PC-9 (cell line): ENCODE results near the gene GPRIN3. TPM values are rescaled to one million over a fixed set of nuclear protein-coding genes. Genes with fewer than 3 reads are reported as not detected.

Experiments used
- BruUV-seq: library from RNA; stranded (reverse); fragments of 400-500 nt; replicated peaks from 2 replicates; lab custom pipeline; 2021; lab: Mats Ljungman, UMichigan
- CTCF ChIA-PET: fragments of 300-600 bp; sonication (Branson Sonifier 250); formaldehyde crosslinking; loops from one replicate; lab custom pipeline; 2022; ENCODE audit warnings: antibody characterized with exemption; lab: Charles Lee
- POLR2A ChIA-PET: fragments of 300-600 bp; sonication (Branson Sonifier 250); formaldehyde crosslinking; loops from one replicate; lab custom pipeline; 2022; ENCODE audit warnings: antibody characterized with exemption; ENCODE audit not compliant: unreplicated experiment; lab: Charles Lee
- DNase-seq, 2 experiments: peaks; one replicate each; pipeline versions ENCODE4 v3.0.0 to v3.0.0-alpha.2; 2015 to 2022; ENCODE audit warnings: mixed read lengths in 1 of 2
- H2AFZ ChIP-seq: fragments of 200-600 bp; sonication (generic); 2 replicates; pipeline ENCODE4 v1.8.1; 2017; ENCODE audit warnings: antibody characterized with exemption
- H3F3A ChIP-seq: fragments of 200-600 bp; sonication (generic); 2 replicates; pipeline ENCODE4 v1.8.1; 2017; ENCODE audit warnings: antibody characterized with exemption, mild to moderate bottlenecking, low read depth; ENCODE audit not compliant: insufficient read depth
- H3K27ac ChIP-seq: fragments of 200-600 bp; sonication (generic); 2 replicates; pipeline ENCODE4 v1.6.1; 2016; ENCODE audit warnings: mixed run types
- H3K27me3 ChIP-seq: fragments of 200-600 bp; sonication (generic); 2 replicates; pipeline ENCODE4 v1.6.1; 2016; ENCODE audit warnings: low read depth, mixed run types; ENCODE audit not compliant: insufficient read depth
- H3K36me3 ChIP-seq: fragments of 200-600 bp; sonication (generic); 2 replicates; pipeline ENCODE4 v1.6.1; 2016; ENCODE audit warnings: low read depth, mixed run types
- H3K4me1 ChIP-seq: fragments of 200-600 bp; sonication (generic); replicated peaks from 2 replicates; pipeline ENCODE4 v1.6.1; 2016; ENCODE audit warnings: mixed run types; ENCODE audit not compliant: insufficient read depth
- H3K4me2 ChIP-seq: fragments of 200-600 bp; sonication (generic); 2 replicates; pipeline ENCODE4 v1.6.1; 2017; ENCODE audit warnings: mixed run types
- H3K4me3 ChIP-seq: fragments of 200-600 bp; sonication (generic); 2 replicates; pipeline ENCODE4 v1.6.1; 2016; ENCODE audit warnings: mixed run types
- H3K79me2 ChIP-seq: fragments of 200-600 bp; sonication (generic); 2 replicates; pipeline ENCODE4 v1.6.1; 2017; ENCODE audit warnings: low read depth, mixed run types
- H3K9me2 ChIP-seq: fragments of 200-600 bp; sonication (generic); 2 replicates; pipeline ENCODE4 v1.8.1; 2017; ENCODE audit warnings: mild to moderate bottlenecking; ENCODE audit not compliant: insufficient read depth
- H3K9me3 ChIP-seq: fragments of 200-600 bp; sonication (generic); 2 replicates; pipeline ENCODE4 v1.8.1; 2016; ENCODE audit warnings: low read depth; ENCODE audit not compliant: insufficient read depth
- H4K20me1 ChIP-seq: fragments of 200-600 bp; sonication (generic); 2 replicates; pipeline ENCODE4 v1.8.1; 2017; ENCODE audit not compliant: insufficient read depth
- CTCF ChIP-seq: fragments of 200-600 bp; sonication (generic); conservative IDR thresholded peaks from 2 replicates; pipeline ENCODE4 v1.6.1; 2017; ENCODE audit warnings: mixed run types, antibody characterized with exemption, mild to moderate bottlenecking, moderate library complexity
- EZH2 ChIP-seq: fragments of 200-600 bp; sonication (generic); IDR thresholded peaks from 2 replicates; pipeline ENCODE4 v1.8.0; 2017; ENCODE audit warnings: antibody characterized with exemption, low read depth
- intact Hi-C: fragments of 100-400 bp; cut with micrococcal nuclease; formaldehyde crosslinking; loops from one replicate; pipeline ENCODE4 v1.10.0; 2022; ENCODE audit not compliant: unreplicated experiment
- total RNA-seq: library from RNA; stranded (reverse); gene quantifications from 2 replicates; pipeline ENCODE4 v1.2.3, GENCODE V29; 2021

Gene GPRIN3
- total RNA-seq, 1 experiment from 2014 or later: 0.02 TPM

GRCh38 chr4:89296399-89296798 lies 11.2 kb downstream of the GPRIN3 start:
- Histone ChIP-seq H3K27ac (no peak overlapping the region), H3K4me2 (no peak overlapping the region), H3K36me3 (no peaks in the 10 kb centered on the region), H3K79me2 (no peaks in the 10 kb centered on the region), H3K27me3 (no peaks in the 10 kb centered on the region), H2AFZ (no peak overlapping the region), H3K4me1 (no peaks in the 10 kb centered on the region), H3F3A (no peaks in the 10 kb centered on the region), H3K9me3 (no peaks in the 10 kb centered on the region), H4K20me1 (no peaks in the 10 kb centered on the region), H3K4me3 (no peak overlapping the region), H3K9me2 (no peaks in the 10 kb centered on the region)
- intact Hi-C loops: no loop called here
- ChIA-PET CTCF (no interaction called here), POLR2A (no interaction called here)
- no peak for TF ChIP-seq CTCF
- TF ChIP-seq EZH2: no peak
- DNase-seq: no peak
- BruUV-seq: no TSS peak

GRCh38 chr4:89295415-89295927 lies 12.1 kb downstream of the GPRIN3 start:
- Histone ChIP-seq H3K4me2 (no peak overlapping the region), H2AFZ (no peak overlapping the region), H3K27ac (no peak overlapping the region), H3K79me2 (no peaks in the 10 kb centered on the region), H3K27me3 (no peaks in the 10 kb centered on the region), H3K36me3 (no peaks in the 10 kb centered on the region), H3K9me2 (no peaks in the 10 kb centered on the region), H4K20me1 (no peaks in the 10 kb centered on the region), H3F3A (no peaks in the 10 kb centered on the region), H3K4me1 (no peaks in the 10 kb centered on the region), H3K9me3 (no peaks in the 10 kb centered on the region), H3K4me3 (no peak overlapping the region)
- no TSS peak for BruUV-seq
- TF ChIP-seq CTCF: no peak
- TF ChIP-seq EZH2: no peak
- intact Hi-C loops: no loop called here
- ChIA-PET POLR2A (no interaction called here), CTCF (no interaction called here)
- no peak for DNase-seq

- H3K4me2 ChIP-seq: no peak overlapping the region
- no peaks in the 10 kb centered on the region for H3K9me2 ChIP-seq
- no peak overlapping the region for H2AFZ ChIP-seq
- BruUV-seq: no TSS peak
- intact Hi-C loops: no loop called here
- no peaks in the 10 kb centered on the region for H3K4me1 ChIP-seq
- ChIA-PET CTCF (no interaction called here), POLR2A (no interaction called here)
- TF ChIP-seq CTCF (no peak), EZH2 (no peak)
- no peaks in the 10 kb centered on the region for H3K27me3 ChIP-seq
- H3K9me3 ChIP-seq: no peaks in the 10 kb centered on the region
- H3K36me3 ChIP-seq: no peaks in the 10 kb centered on the region
- H3K79me2 ChIP-seq: no peaks in the 10 kb centered on the region
- H3F3A ChIP-seq: no peaks in the 10 kb centered on the region
- no peak overlapping the region for H3K4me3 ChIP-seq
- H3K27ac ChIP-seq: no peak overlapping the region
- DNase-seq: no peak
- H4K20me1 ChIP-seq: no peaks in the 10 kb centered on the region
Observed at GRCh38 chr4:89294573-89295269, 12.9 kb downstream of the GPRIN3 start.
